ENCODE measurements around the gene KCNB1.

Gene KCNB1

DNA sequence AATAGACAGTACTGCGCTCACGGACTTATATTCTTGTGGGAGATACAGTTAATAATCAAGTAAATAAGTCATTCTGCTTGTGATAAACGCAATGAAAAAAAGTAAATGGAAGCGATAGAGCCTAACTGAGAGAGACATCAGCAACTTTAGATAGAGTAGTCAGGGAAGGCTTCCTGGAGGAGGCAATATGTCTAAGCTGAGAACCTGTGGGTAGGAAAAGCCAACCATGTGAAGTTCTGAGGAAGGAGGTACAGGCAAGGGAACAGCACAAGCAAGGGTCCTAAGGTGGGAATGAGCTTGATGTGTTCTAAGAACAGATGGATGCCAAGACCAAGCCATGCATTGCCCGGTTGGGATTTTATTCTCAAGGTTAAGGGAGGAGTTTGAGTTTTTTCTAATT lies 7.2 kb upstream of the KCNB1 start:
- TF ChIP-seq, protein P1, sequence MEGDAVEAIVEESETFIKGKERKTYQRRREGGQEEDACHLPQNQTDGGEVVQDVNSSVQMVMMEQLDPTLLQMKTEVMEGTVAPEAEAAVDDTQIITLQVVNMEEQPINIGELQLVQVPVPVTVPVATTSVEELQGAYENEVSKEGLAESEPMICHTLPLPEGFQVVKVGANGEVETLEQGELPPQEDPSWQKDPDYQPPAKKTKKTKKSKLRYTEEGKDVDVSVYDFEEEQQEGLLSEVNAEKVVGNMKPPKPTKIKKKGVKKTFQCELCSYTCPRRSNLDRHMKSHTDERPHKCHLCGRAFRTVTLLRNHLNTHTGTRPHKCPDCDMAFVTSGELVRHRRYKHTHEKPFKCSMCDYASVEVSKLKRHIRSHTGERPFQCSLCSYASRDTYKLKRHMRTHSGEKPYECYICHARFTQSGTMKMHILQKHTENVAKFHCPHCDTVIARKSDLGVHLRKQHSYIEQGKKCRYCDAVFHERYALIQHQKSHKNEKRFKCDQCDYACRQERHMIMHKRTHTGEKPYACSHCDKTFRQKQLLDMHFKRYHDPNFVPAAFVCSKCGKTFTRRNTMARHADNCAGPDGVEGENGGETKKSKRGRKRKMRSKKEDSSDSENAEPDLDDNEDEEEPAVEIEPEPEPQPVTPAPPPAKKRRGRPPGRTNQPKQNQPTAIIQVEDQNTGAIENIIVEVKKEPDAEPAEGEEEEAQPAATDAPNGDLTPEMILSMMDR (IDR thresholded peaks at IDR 0.05; ENCODE audit: low read depth, low read length, missing control alignments): no peak
- no peak overlapping the region for H3K4me3 ChIP-seq (replicated peaks; ENCODE audit: low read depth, low read length)
- no peak for DNase-seq (ENCODE audit: extremely low read depth, low read depth)

DNA sequence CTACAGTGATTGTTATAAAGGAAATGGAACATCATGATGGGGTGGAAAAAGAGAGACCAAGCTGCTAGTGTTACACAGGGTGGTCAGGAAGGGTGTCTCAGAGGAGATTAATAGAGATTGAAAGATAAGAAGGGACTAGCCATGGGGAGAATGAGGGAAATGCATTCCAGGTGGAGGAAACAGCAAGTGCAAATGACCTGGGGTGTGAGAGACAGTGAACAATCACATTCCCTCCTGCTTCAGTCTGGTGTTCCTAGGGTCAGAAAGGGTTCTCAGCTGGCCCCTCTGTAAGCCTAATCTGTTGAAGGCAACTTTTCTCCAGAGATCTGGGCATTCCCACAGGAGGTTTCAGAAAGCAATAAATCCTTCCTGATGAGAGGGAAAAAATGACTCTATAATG lies 3.6 kb upstream of the KCNB1 start:
- TF ChIP-seq, protein P1 (IDR thresholded peaks at IDR 0.05; ENCODE audit: low read depth, low read length, missing control alignments): no peak
- H3K4me3 ChIP-seq (replicated peaks; ENCODE audit: low read depth, low read length): no peak overlapping the region
- DNase-seq (ENCODE audit: extremely low read depth, low read depth): no peak

DNA sequence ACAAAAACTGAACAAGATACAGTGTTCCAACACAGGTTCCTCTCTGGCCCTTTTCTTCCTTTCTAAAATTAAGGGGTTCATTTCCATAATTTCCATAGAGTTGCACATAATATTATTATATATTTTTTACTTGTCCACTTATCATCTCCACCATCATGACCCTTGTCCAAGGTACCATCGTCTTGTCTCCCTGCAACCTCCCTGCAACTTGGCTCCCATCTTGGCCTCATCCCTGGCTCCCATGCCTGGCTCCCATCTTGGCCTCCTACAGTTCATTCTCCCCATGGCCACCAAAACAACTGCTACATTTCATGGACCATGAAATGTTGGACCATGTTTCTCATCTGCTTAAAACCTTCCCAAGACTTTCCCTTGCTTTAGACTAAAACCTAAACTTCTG lies 3.1 kb upstream of the KCNB1 start:
- TF ChIP-seq, protein P1 (IDR thresholded peaks at IDR 0.05; ENCODE audit: low read depth, low read length, missing control alignments): no peak
- DNase-seq (ENCODE audit: extremely low read depth, low read depth): no peak
- H3K4me3 ChIP-seq (replicated peaks; ENCODE audit: low read depth, low read length): no peak overlapping the region

DNA sequence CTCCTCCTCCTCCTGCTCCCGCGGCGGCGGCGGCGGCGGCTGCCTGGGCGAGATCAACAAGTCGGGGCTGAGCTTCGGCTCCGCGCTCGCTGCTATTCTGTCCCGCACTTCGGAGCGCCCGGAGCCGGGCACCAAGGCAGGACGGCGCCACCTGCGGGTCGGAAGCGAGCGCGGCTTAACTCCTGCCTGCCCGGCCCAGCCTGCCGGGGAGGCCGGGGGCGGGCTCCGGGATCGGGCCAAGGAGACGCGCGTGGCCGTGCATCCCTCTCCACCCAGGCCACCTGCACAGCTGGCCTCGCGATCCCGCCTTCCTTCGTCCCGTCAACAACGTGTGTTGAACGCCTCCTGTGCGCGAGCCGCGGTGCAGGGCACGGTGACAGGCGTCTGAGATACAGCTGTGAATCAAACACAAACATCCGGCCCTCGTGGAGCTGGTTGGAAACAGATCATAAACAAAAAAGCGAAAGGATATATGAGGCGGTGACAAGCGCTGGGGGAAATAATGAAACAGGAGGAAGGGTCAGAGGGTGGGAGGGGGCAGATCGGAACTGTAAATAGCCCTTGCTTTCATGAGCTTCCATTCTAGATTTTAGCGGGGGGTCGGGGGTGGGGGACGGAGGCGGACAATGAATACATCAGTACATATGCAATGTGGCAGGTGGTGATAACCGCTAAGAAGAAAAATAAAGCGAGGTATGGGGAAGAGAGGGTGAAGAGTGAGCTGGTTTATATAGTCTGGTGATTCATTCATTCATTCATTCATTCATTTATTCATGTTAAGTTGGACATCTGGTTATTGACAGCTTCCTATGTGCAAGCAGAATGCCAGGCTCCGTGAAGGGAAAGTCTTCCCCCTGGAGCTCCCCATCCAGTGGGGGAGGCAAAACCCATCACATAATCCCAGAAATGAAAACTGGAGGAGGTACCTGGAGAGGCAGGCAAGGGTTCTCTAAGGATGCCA lies 2.0 kb upstream of the KCNB1 start:
- no peak for DNase-seq (ENCODE audit: extremely low read depth, low read depth)
- TF ChIP-seq, protein P1 (IDR thresholded peaks at IDR 0.05; ENCODE audit: low read depth, low read length, missing control alignments): peak; percentile 67
- H3K4me3 ChIP-seq (replicated peaks; ENCODE audit: low read depth, low read length): peak overlapping the region; percentile 41

DNA sequence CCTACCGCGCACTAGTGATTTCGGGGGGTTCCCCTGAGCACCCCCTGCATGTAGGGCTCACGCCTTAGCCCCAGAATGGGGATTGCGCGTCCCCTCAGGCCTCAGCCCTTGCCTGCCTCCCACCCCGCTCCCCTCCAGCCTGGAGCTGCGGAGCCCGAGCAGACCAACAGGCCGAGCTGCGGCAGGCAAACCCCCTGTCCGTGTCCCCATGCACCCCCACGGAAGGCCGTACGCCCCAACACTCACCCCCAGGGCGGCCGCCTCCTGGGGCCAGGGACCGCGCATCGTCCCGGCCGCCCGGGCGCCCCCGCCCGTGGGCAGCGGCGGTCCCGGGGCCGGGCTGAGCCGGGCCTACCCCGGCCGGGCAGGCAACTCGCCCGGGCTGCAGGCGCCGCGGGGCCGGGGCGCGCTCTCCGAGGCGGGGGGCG lies 1.2 kb upstream of the KCNB1 start:
- H3K4me3 ChIP-seq (replicated peaks; ENCODE audit: low read depth, low read length): no peak overlapping the region
- TF ChIP-seq, protein P1 (IDR thresholded peaks at IDR 0.05; ENCODE audit: low read depth, low read length, missing control alignments): no peak
- DNase-seq (ENCODE audit: extremely low read depth, low read depth): no peak

DNA sequence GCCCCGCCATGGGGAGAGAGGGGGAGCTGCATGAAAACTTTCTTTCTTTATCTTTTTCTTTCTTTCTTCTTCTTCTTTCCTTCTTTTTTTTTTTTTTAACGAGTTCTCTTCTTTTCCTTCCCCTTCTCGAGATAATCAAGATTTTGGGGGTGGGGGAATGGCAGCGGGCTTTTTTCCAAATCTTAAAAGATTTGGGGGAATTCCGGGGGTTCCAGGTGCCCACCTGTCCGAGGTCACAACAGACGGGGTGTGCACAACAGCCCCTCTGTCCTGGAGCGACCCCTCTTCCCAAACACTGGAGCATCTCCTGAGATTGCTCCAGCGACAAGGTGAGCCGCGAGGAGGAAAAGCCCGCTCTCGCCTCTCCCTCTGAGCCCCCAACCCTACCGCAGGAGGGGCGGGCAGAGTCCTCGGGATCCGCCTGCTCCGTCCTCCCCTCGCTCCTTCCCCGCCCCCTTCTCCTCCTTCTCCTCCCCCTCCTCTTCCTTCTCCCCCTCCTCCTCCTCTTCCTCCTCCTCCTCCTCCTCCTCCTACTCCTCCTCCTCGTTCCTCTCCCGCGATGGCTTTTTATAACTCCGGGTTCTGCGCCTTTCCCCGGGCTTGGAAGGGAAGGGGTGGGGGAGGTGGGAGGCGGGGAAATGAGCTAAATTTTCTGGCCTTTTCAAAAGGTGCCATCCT lies 689 bp upstream of the KCNB1 start:
- DNase-seq (ENCODE audit: extremely low read depth, low read depth): no peak
- TF ChIP-seq, protein P1 (IDR thresholded peaks at IDR 0.05; ENCODE audit: low read depth, low read length, missing control alignments): no peak
- H3K4me3 ChIP-seq (replicated peaks; ENCODE audit: low read depth, low read length): no peak overlapping the region

Data from HFF-Myc (cell line).